H1 (cell line): Measurements from ENCODE around the gene FOXF1. TPM values are rescaled to one million over a fixed set of nuclear protein-coding genes. Genes with fewer than 3 reads are reported as not detected.

Experiments used
- CTCF ChIA-PET: fragments of 300-600 bp; sonication (Branson Sonifier 250); formaldehyde crosslinking; loops from one replicate; lab custom pipeline; 2021; ENCODE audit not compliant: partially characterized antibody; lab: Charles Lee
- POLR2A ChIA-PET: fragments of 300-600 bp; sonication (Branson Sonifier 250); formaldehyde crosslinking; loops from one replicate; lab custom pipeline; 2021; ENCODE audit warnings: inconsistent platforms; ENCODE audit not compliant: partially characterized antibody; lab: Charles Lee
- DNase-seq, 2 experiments: peaks; one replicate each; pipeline versions ENCODE4 v3.0.0 to v3.0.0-alpha.2; 2010 to 2022; ENCODE audit warnings: low spot score in 2 of 2, low read depth in 1 of 2, mixed read lengths in 1 of 2
- FAIRE-seq: peaks from 2 replicates; lab custom pipeline; 2011; peaks lifted over from hg19 to GRCh38; lab: Jason Lieb, UNC
- H2AFZ ChIP-seq: 2 replicates; pipeline ENCODE4 v1.8.1; 2012; ENCODE audit warnings: low read length, inconsistent platforms
- H2AK5ac ChIP-seq: 2 replicates; pipeline ENCODE4 v1.6.1; 2013; ENCODE audit warnings: low read depth, low read length
- H2BK120ac ChIP-seq: replicated peaks from 2 replicates; pipeline ENCODE3; 2013; ENCODE audit warnings: low read depth, low read length, inconsistent platforms
- H2BK12ac ChIP-seq: 2 replicates; pipeline ENCODE4 v1.6.1; 2013; ENCODE audit warnings: low read depth, low read length
- H2BK15ac ChIP-seq: 2 replicates; pipeline ENCODE4 v1.6.1; 2013; ENCODE audit warnings: low read length
- H2BK20ac ChIP-seq: 2 replicates; pipeline ENCODE4 v1.6.1; 2013; ENCODE audit warnings: low read length
- H2BK5ac ChIP-seq: 2 replicates; pipeline ENCODE4 v1.6.1; 2013; ENCODE audit warnings: low read depth, low read length
- H3K14ac ChIP-seq: 2 replicates; pipeline ENCODE4 v1.6.1; 2013; ENCODE audit warnings: inconsistent platforms; ENCODE audit not compliant: insufficient read length
- H3K18ac ChIP-seq: 2 replicates; pipeline ENCODE4 v1.6.1; 2013; ENCODE audit warnings: low read length; ENCODE audit errors: extremely low read depth
- H3K23ac ChIP-seq: 2 replicates; pipeline ENCODE4 v1.6.1; 2013; ENCODE audit warnings: inconsistent platforms; ENCODE audit not compliant: insufficient read length
- H3K23me2 ChIP-seq: 2 replicates; pipeline ENCODE4 v1.6.1; 2013; ENCODE audit warnings: low read depth, low read length
- H3K27ac ChIP-seq: 2 replicates; pipeline ENCODE4 v1.6.1; 2011; ENCODE audit warnings: low read depth, low read length, inconsistent platforms
- H3K27me3 ChIP-seq, 4 experiments: replicated peaks in 1 of 4; 1 replicate in 1 of 4; 2 replicates in 3 of 4; pipeline versions ENCODE4 v1.6.1 to v1.8.1; 2011 to 2013; ENCODE audit warnings: low read length in 3 of 4, mild to moderate bottlenecking in 3 of 4, inconsistent platforms in 2 of 4, mixed read lengths in 2 of 4, moderate library complexity in 1 of 4; ENCODE audit not compliant: control insufficient read depth in 3 of 4, insufficient read depth in 3 of 4; ENCODE audit errors: extremely low read depth in 1 of 4
- H3K36me3 ChIP-seq, 4 experiments: 2 replicates each; pipeline versions ENCODE4 v1.6.1 to v1.8.1; 2011 to 2013; ENCODE audit warnings: mild to moderate bottlenecking in 4 of 4, low read length in 3 of 4, moderate library complexity in 2 of 4, control low read depth in 1 of 4, inconsistent platforms in 1 of 4; ENCODE audit not compliant: insufficient read depth in 4 of 4, control insufficient read depth in 2 of 4
- H3K4ac ChIP-seq: replicated peaks from 2 replicates; pipeline ENCODE3; 2013; ENCODE audit warnings: low read length, low read depth, mixed read lengths, inconsistent platforms; ENCODE audit not compliant: insufficient read length
- H3K4me1 ChIP-seq, 4 experiments: replicated peaks in 1 of 4; 1 replicate in 1 of 4; 2 replicates in 3 of 4; pipeline versions ENCODE4 v1.6.1 to v1.8.1; 2011 to 2013; ENCODE audit warnings: low read length in 3 of 4, inconsistent platforms in 2 of 4, mixed read lengths in 1 of 4; ENCODE audit not compliant: insufficient read depth in 4 of 4, control insufficient read depth in 3 of 4
- H3K4me2 ChIP-seq, 2 experiments: 2 replicates each; pipeline versions ENCODE4 v1.6.1 to v1.8.1; 2011 to 2013; ENCODE audit warnings: low read depth in 2 of 2, low read length in 2 of 2, control low read depth in 1 of 2, inconsistent platforms in 1 of 2, mild to moderate bottlenecking in 1 of 2; ENCODE audit not compliant: insufficient read depth in 1 of 2
- H3K4me3 ChIP-seq, 4 experiments: fragments of 200-600, 300-600 bp in 1 of 4; sonication (generic), shearing (Covaris generic), sonication (Bioruptor Twin) in 1 of 4; 2 replicates each; pipeline versions ENCODE4 v1.5.1 to v1.8.1; 2011 to 2016; ENCODE audit warnings: low read length in 4 of 4, low read depth in 3 of 4, control low read depth in 2 of 4, inconsistent platforms in 2 of 4, mild to moderate bottlenecking in 2 of 4, mixed read lengths in 1 of 4, moderate library complexity in 1 of 4; ENCODE audit not compliant: insufficient read depth in 2 of 4; ENCODE audit errors: extremely low read depth in 1 of 4
- H3K56ac ChIP-seq: replicated peaks from 2 replicates; pipeline ENCODE3; 2013; ENCODE audit warnings: low read depth, mild to moderate bottlenecking, mixed read lengths, low read length, inconsistent platforms; ENCODE audit not compliant: insufficient read length
- H3K79me1 ChIP-seq: 2 replicates; pipeline ENCODE4 v1.6.1; 2013; ENCODE audit warnings: low read depth, low read length, control low read depth
- H3K79me2 ChIP-seq, 2 experiments: 2 replicates each; pipeline versions ENCODE4 v1.6.1 to v1.8.1; 2012 to 2013; ENCODE audit warnings: low read length in 2 of 2, mild to moderate bottlenecking in 2 of 2, inconsistent platforms in 1 of 2; ENCODE audit not compliant: insufficient read depth in 2 of 2, control insufficient read depth in 1 of 2
- H3K9ac ChIP-seq, 4 experiments: replicated peaks in 1 of 4; 1 replicate in 1 of 4; 2 replicates in 3 of 4; pipeline versions ENCODE4 v1.6.1 to v1.8.1; 2011 to 2013; ENCODE audit warnings: low read depth in 3 of 4, low read length in 3 of 4, control low read depth in 2 of 4, mild to moderate bottlenecking in 2 of 4, moderate library complexity in 2 of 4, inconsistent platforms in 1 of 4; ENCODE audit errors: extremely low read depth in 1 of 4
- H3K9me3 ChIP-seq, 2 experiments: 2 replicates each; pipeline versions ENCODE4 v1.6.1 to v1.8.1; 2012 to 2013; ENCODE audit warnings: mild to moderate bottlenecking in 2 of 2, moderate library complexity in 2 of 2, control low read depth in 1 of 2, inconsistent platforms in 1 of 2, low read depth in 1 of 2, low read length in 1 of 2, mixed read lengths in 1 of 2; ENCODE audit not compliant: insufficient read depth in 2 of 2
- H4K20me1 ChIP-seq, 2 experiments: replicated peaks in 1 of 2; 2 replicates each; pipeline versions ENCODE3 to v1.8.1; 2011 to 2013; ENCODE audit warnings: inconsistent platforms in 2 of 2, low read length in 2 of 2, mild to moderate bottlenecking in 1 of 2; ENCODE audit not compliant: insufficient read depth in 2 of 2, control insufficient read depth in 1 of 2
- H4K5ac ChIP-seq: 2 replicates; pipeline ENCODE4 v1.6.1; 2013; ENCODE audit warnings: low read length, low read depth, mixed read lengths, inconsistent platforms; ENCODE audit not compliant: insufficient read length
- H4K8ac ChIP-seq: 2 replicates; pipeline ENCODE4 v1.8.0; 2013; ENCODE audit warnings: mild to moderate bottlenecking, moderate library complexity, low read length, inconsistent platforms; ENCODE audit not compliant: insufficient read depth; ENCODE audit errors: extremely low read depth
- H4K91ac ChIP-seq: replicated peaks from 2 replicates; pipeline ENCODE3; 2013; ENCODE audit warnings: low read length, mixed read lengths, inconsistent platforms; ENCODE audit not compliant: insufficient read length
- CEBPB ChIP-seq: IDR thresholded peaks from 2 replicates; pipeline ENCODE4 v1.6.1; 2012; ENCODE audit warnings: low read depth, low read length
- HDAC6 ChIP-seq: IDR thresholded peaks from one replicate; pipeline ENCODE4 v1.7.1; 2012; ENCODE audit warnings: low read depth, mild to moderate bottlenecking, inconsistent platforms, low read length, moderate library complexity
- RAD21 ChIP-seq, 2 experiments: IDR thresholded peaks in 1 of 2; conservative IDR thresholded peaks in 1 of 2; 2 replicates each; pipeline ENCODE4 v1.6.1; 2011; ENCODE audit warnings: low read depth in 2 of 2, low read length in 2 of 2, improper control_type of control experiment in 1 of 2, inconsistent platforms in 1 of 2, mild to moderate bottlenecking in 1 of 2, moderate library complexity in 1 of 2
- RBBP5 ChIP-seq: IDR thresholded peaks from 2 replicates; pipeline ENCODE4 v1.7.1; 2012; ENCODE audit warnings: low read depth, mild to moderate bottlenecking, inconsistent platforms, low read length, moderate library complexity, borderline replicate concordance
- SIX5 ChIP-seq: IDR thresholded peaks from 2 replicates; pipeline ENCODE4 v1.6.1; 2011; ENCODE audit warnings: mild to moderate bottlenecking, low read depth, low read length
- SUZ12 ChIP-seq: fragments of 200-600 bp; sonication (generic); IDR thresholded peaks from 2 replicates; pipeline ENCODE4 v1.6.1; 2012; ENCODE audit warnings: mild to moderate bottlenecking, inconsistent platforms, low read length, moderate library complexity, mixed read lengths
- YY1 ChIP-seq: IDR thresholded peaks from 2 replicates; pipeline ENCODE4 v1.6.1; 2011; ENCODE audit warnings: low read depth, mild to moderate bottlenecking, low read length
- ZNF274 ChIP-seq: IDR thresholded peaks from 2 replicates; pipeline ENCODE4 v1.7.0; 2012; ENCODE audit warnings: low read length, borderline replicate concordance; ENCODE audit errors: extremely low read depth
- WGBS, 2 experiments: shearing (Covaris generic) in 1 of 2; methylation state at CpG; one replicate each; pipeline versions ENCODE4 v1.1.6 to v1.1.7; 2013 to 2015; ENCODE audit warnings: low lambda C conversion rate in 2 of 2, mixed read lengths in 2 of 2, inconsistent platforms in 1 of 2, low coverage in 1 of 2, missing lambda C conversion rate in 1 of 2; ENCODE audit not compliant: insufficient replicate concordance in 2 of 2, insufficient coverage in 1 of 2, insufficient read length in 1 of 2; ENCODE audit errors: extremely low coverage in 1 of 2, missing lambda C conversion rate in 1 of 2; 5-methylcytosine and 5-hydroxymethylcytosine counted together
- polyA plus RNA-seq, 7 experiments: library from polyadenylated mRNA; depleted of rRNA in 3 of 7; stranded (reverse) in 5 of 7; unstranded in 2 of 7; fragments of >200 nt in 5 of 7; fragments of 200-250 nt in 2 of 7; gene quantifications; 1 replicate in 5 of 7; 2 replicates in 1 of 7; 4 replicates in 1 of 7; pipeline versions ENCODE4 v1.2.1 to v1.2.3, GENCODE V29; 2011 to 2013; ENCODE audit warnings: missing spikeins in 2 of 7, mixed read lengths in 2 of 7
- total RNA-seq: library from RNA; stranded (reverse); fragmentation: NEBNext Ultra II Directional; extraction: Animal tissue kit (Norgen Biotek cat#: 25700); gene quantifications from 2 replicates; pipeline ENCODE4 v1.2.1, GENCODE V29; 2021

The FOXF1 gene
- total and polyA plus RNA-seq, 2 of the 8 experiments (the other 6 are each of a cell fraction or from before 2014, with no cell fraction given): 0.02 TPM; not detected in 1

- no peak overlapping the region for H3K56ac ChIP-seq
- no peaks in the 10 kb centered on the region; a peak in 1 of 8 replicates for H3K36me3 ChIP-seq
- CTCF ChIA-PET: interaction anchor here (0.9 to 4.2 kb wide), 5 partner anchors 15 to 419 kb away, joined by 3 to 30 read pairs (median 3); no protein-coding TSS in a partner anchor
- 0 out of 2 replicates have a peak, but pooled peaks have one; percentile 5 for TF ChIP-seq SUZ12
- TF ChIP-seq YY1: no peak
- TF ChIP-seq SIX5: no peak
- TF ChIP-seq RAD21 (IDR thresholded peaks at IDR 0.05 in 1 of 2, conservative IDR thresholded peaks at IDR 0.05 in 1 of 2; ENCODE audit: low read depth in 2 of 2, low read length in 2 of 2): peak in 1 of 2 experiments; percentile 3; a peak in 1 of 4 replicates
- no peak for TF ChIP-seq CEBPB
- TF ChIP-seq ZNF274: no peak
- TF ChIP-seq HDAC6: no peak
- no peak for TF ChIP-seq RBBP5
- TF ChIP-seq, all 59 proteins: peak for 2
- H3K79me1 ChIP-seq: no peaks in the 10 kb centered on the region
- H3K9me3 ChIP-seq: no peaks in the 10 kb centered on the region
- no peak overlapping the region for H2AFZ ChIP-seq
- H2BK5ac ChIP-seq: no peak overlapping the region
- H3K27ac ChIP-seq: no peak overlapping the region
- H3K23me2 ChIP-seq: no peaks in the 10 kb centered on the region
- FAIRE-seq (no peak), DNase-seq (no peak)
- H3K14ac ChIP-seq: no peak overlapping the region
- no peak overlapping the region for H3K18ac ChIP-seq
- no peaks in the 10 kb centered on the region for H3K79me2 ChIP-seq
- H4K20me1 ChIP-seq: peaks cover 4 to 18% of the 10 kb centered on the region in 2 experiments
- no peak overlapping the region for H3K4me3 ChIP-seq
- H2BK12ac ChIP-seq: no peak overlapping the region
- H2BK120ac ChIP-seq: no peak overlapping the region
- H4K5ac ChIP-seq: no peak overlapping the region
- H3K4me1 ChIP-seq: peaks cover 4 to 17% (median 9%) of the 10 kb centered on the region in 4 experiments; a peak in 6 of 7 replicates
- no peak overlapping the region for H3K9ac ChIP-seq
- no peak overlapping the region for H2BK15ac ChIP-seq
- H3K27me3 ChIP-seq: peaks cover 61 to 78% (median 73%) of the 10 kb centered on the region in 4 experiments
- H4K91ac ChIP-seq: no peak overlapping the region
- no peak overlapping the region for H2AK5ac ChIP-seq
- no peak overlapping the region for H4K8ac ChIP-seq
- POLR2A ChIA-PET: interaction anchor here (0.9 to 1.0 kb wide), 2 partner anchors 20 to 31 kb away, joined by 3 read pairs; no protein-coding TSS in a partner anchor
- 74% methylated on average over 4 of the region's 4 CpGs; no CpG with 5 or more reads in 1 of the 2 experiments for WGBS, 2 experiments
- no peak overlapping the region for H3K4me2 ChIP-seq
- H2BK20ac ChIP-seq: no peak overlapping the region
- no peak overlapping the region for H3K4ac ChIP-seq
- no peak overlapping the region for H3K23ac ChIP-seq
These were observed 17.9 kb upstream of the FOXF1 start for GRCh38 chr16:86492267-86492960.
